Measurements from ENCODE around the gene ZSCAN25. TPM values are rescaled to one million over a fixed set of nuclear protein-coding genes. Genes with fewer than 3 reads are reported as not detected.

The ZSCAN25 gene
- polyA plus RNA-seq, 1 donor, result 14.3 TPM

- H3K36me3 ChIP-seq (ENCODE audit: control insufficient read depth, insufficient read depth, low read length), result peaks cover 67% of the 10 kb centered on the region
- no peak overlapping the region for H3K27ac ChIP-seq (ENCODE audit: low read length)
- no peak for DNase-seq
- no peak overlapping the region for H3K4me3 ChIP-seq (ENCODE audit: low read length)
- no peaks in the 10 kb centered on the region for H3K27me3 ChIP-seq (ENCODE audit: control insufficient read depth, insufficient read depth, low read length)
- no peaks in the 10 kb centered on the region for H3K9me3 ChIP-seq (ENCODE audit: control insufficient read depth, low read depth, low read length)
- H3K4me1 ChIP-seq (ENCODE audit: control insufficient read depth, insufficient read depth, low read length), result no peaks in the 10 kb centered on the region
- WGBS (ENCODE audit: insufficient coverage, low lambda C conversion rate), result no CpG with 5 or more reads among the region's 2 CpGs
Observed at GRCh38 chr7:99667179-99667578, 50.4 kb downstream of the ZSCAN25 start.

GRCh38 chr7:99668541-99668940, 51.8 kb downstream of the ZSCAN25 start:
- Histone ChIP-seq H3K9me3 (ENCODE audit: control insufficient read depth, low read depth, low read length) (no peaks in the 10 kb centered on the region), H3K4me3 (ENCODE audit: low read length) (no peak overlapping the region), H3K4me1 (ENCODE audit: control insufficient read depth, insufficient read depth, low read length) (peaks cover 7% of the 10 kb centered on the region), H3K27me3 (ENCODE audit: control insufficient read depth, insufficient read depth, low read length) (no peaks in the 10 kb centered on the region), H3K27ac (ENCODE audit: low read length) (no peak overlapping the region), H3K36me3 (ENCODE audit: control insufficient read depth, insufficient read depth, low read length) (peaks cover 66% of the 10 kb centered on the region)
- DNase-seq, result no peak
- WGBS (ENCODE audit: insufficient coverage, low lambda C conversion rate), result no CpG with 5 or more reads among the region's 8 CpGs

DNA sequence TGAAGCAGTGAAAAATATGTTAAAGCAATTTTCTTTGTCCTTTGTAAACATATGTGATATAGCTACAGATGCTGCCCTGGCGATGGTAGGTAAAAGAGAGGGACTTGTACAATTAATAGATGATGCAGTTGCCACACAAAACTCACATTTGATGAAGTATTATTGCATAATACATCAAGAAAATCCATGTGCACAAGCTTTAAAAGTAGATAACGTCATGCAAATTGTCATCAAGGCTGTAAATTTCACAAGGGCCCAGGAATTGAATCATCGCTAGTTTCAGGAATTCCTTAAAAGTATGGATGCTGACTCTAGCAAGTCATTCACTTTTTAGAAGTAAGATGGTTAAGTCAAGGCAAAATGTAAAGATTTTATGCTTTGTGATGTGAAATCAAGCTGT, 53.0 kb downstream of the ZSCAN25 start:
- Histone ChIP-seq H3K27ac (ENCODE audit: low read length) (no peak overlapping the region), H3K27me3 (ENCODE audit: control insufficient read depth, insufficient read depth, low read length) (no peaks in the 10 kb centered on the region), H3K4me1 (ENCODE audit: control insufficient read depth, insufficient read depth, low read length) (peaks cover 10% of the 10 kb centered on the region), H3K4me3 (ENCODE audit: low read length) (no peak overlapping the region), H3K36me3 (ENCODE audit: control insufficient read depth, insufficient read depth, low read length) (peaks cover 73% of the 10 kb centered on the region), H3K9me3 (ENCODE audit: control insufficient read depth, low read depth, low read length) (no peaks in the 10 kb centered on the region)
- no peak for DNase-seq
- WGBS (ENCODE audit: insufficient coverage, low lambda C conversion rate), result no CpG with 5 or more reads among the region's 3 CpGs

DNA sequence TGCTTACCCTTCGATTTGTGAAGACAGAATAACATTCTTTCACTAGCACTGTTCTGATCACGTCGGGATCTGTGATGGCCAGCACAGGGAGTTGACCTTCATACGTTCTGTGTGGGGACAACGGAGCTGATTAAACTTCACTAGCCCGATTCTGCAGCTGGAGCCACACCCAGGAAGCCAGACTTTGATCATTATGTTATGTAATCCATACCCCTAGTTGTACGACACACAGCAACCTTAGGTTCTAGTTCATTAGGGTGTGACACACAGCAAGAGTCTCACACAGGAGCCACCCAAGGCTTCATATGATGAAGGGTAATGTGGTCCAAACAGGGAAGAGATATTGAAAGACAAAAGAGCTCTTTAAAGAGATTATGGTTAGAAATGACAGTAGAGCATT, 55.8 kb downstream of the ZSCAN25 start:
- H3K9me3 ChIP-seq (ENCODE audit: control insufficient read depth, low read depth, low read length), result no peaks in the 10 kb centered on the region
- peaks cover 24% of the 10 kb centered on the region for H3K4me1 ChIP-seq (ENCODE audit: control insufficient read depth, insufficient read depth, low read length)
- peak overlapping the region; percentile 19 for H3K27ac ChIP-seq (ENCODE audit: low read length)
- H3K36me3 ChIP-seq (ENCODE audit: control insufficient read depth, insufficient read depth, low read length), result peaks cover 67% of the 10 kb centered on the region
- peak; percentile 53 to 76 for DNase-seq
- H3K4me3 ChIP-seq (ENCODE audit: low read length), result no peak overlapping the region
- WGBS (ENCODE audit: insufficient coverage, low lambda C conversion rate), result 80% methylated on average over 1 of the region's 7 CpGs
- H3K27me3 ChIP-seq (ENCODE audit: control insufficient read depth, insufficient read depth, low read length), result no peaks in the 10 kb centered on the region

- WGBS (ENCODE audit: insufficient coverage, low lambda C conversion rate), result no CpG with 5 or more reads among the region's 2 CpGs
- H3K4me3 ChIP-seq (ENCODE audit: low read length), result no peak overlapping the region
- H3K27ac ChIP-seq (ENCODE audit: low read length), result no peak overlapping the region
- H3K4me1 ChIP-seq (ENCODE audit: control insufficient read depth, insufficient read depth, low read length), result peaks cover 35% of the 10 kb centered on the region
- H3K36me3 ChIP-seq (ENCODE audit: control insufficient read depth, insufficient read depth, low read length), result peaks cover 55% of the 10 kb centered on the region
- no peaks in the 10 kb centered on the region for H3K9me3 ChIP-seq (ENCODE audit: control insufficient read depth, low read depth, low read length)
- DNase-seq, result no peak
- H3K27me3 ChIP-seq (ENCODE audit: control insufficient read depth, insufficient read depth, low read length), result no peaks in the 10 kb centered on the region
Observed at GRCh38 chr7:99674995-99675742, 58.4 kb downstream of the ZSCAN25 start.

DNA sequence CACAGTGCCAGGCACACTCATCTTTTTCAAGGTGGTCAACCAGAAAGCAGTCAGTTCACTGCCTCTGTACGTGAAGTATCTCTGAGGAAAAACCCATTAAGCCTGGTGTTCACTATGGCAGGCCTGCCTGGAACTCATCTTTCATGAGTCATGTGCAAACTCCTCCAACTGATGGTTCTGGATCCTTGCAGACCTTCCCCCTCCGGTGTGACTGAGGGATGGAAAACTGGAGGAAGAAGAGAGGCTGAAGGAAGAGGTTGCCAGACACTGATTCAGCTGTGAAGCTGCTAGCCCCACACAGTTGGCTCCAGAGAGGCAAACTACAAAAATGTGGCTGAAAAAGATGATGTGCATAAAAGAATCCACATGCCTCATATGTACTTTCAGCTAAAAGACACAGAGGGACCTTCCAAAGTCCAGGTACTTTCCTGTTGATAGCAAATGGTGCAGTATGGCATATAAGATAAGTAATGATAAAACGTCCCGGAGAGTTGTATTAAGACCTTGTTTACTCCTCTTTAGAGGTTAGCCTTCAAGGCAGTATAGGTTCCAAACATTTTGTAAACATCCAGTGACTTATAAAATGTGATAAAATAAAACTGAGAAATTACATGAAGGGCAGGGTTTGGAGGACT, 60.4 kb downstream of the ZSCAN25 start:
- no CpG with 5 or more reads among the region's 4 CpGs for WGBS (ENCODE audit: insufficient coverage, low lambda C conversion rate)
- DNase-seq, result peak in 1 of 2 donors; percentile 58
- Histone ChIP-seq H3K9me3 (ENCODE audit: control insufficient read depth, low read depth, low read length) (no peaks in the 10 kb centered on the region), H3K4me1 (ENCODE audit: control insufficient read depth, insufficient read depth, low read length) (peaks cover 37% of the 10 kb centered on the region), H3K36me3 (ENCODE audit: control insufficient read depth, insufficient read depth, low read length) (peaks cover 40% of the 10 kb centered on the region), H3K27ac (ENCODE audit: low read length) (peak overlapping the region; percentile 67), H3K27me3 (ENCODE audit: control insufficient read depth, insufficient read depth, low read length) (no peaks in the 10 kb centered on the region), H3K4me3 (ENCODE audit: low read length) (peak overlapping the region; percentile 48)

- no peaks in the 10 kb centered on the region for H3K9me3 ChIP-seq (ENCODE audit: control insufficient read depth, low read depth, low read length)
- no CpG with 5 or more reads among the region's 2 CpGs for WGBS (ENCODE audit: insufficient coverage, low lambda C conversion rate)
- peak overlapping the region; percentile 48 for H3K4me3 ChIP-seq (ENCODE audit: low read length)
- peaks cover 36% of the 10 kb centered on the region for H3K4me1 ChIP-seq (ENCODE audit: control insufficient read depth, insufficient read depth, low read length)
- H3K27ac ChIP-seq (ENCODE audit: low read length), result peak overlapping the region; percentile 67
- peak; percentile 29 to 75 for DNase-seq
- peaks cover 35% of the 10 kb centered on the region for H3K36me3 ChIP-seq (ENCODE audit: control insufficient read depth, insufficient read depth, low read length)
- H3K27me3 ChIP-seq (ENCODE audit: control insufficient read depth, insufficient read depth, low read length), result no peaks in the 10 kb centered on the region
Observed at GRCh38 chr7:99677648-99678045, 60.9 kb downstream of the ZSCAN25 start.

GRCh38 chr7:99679032-99679399, 62.3 kb downstream of the ZSCAN25 start:
- WGBS (ENCODE audit: insufficient coverage, low lambda C conversion rate), result no CpG with 5 or more reads among the region's 4 CpGs
- H3K27ac ChIP-seq (ENCODE audit: low read length), result peak overlapping the region; percentile 67

GRCh38 chr7:99679400-99680191, 62.9 kb downstream of the ZSCAN25 start, which contains the start of gene CYP3A5:
CYP3A5 (minus strand) TSS chr7:99679996; CDS start chr7:99679896, 100 bp downstream.
- Histone ChIP-seq H3K4me3 (ENCODE audit: low read length) (peak within 1 kb of the TSS; percentile 48), H3K9me3 (ENCODE audit: control insufficient read depth, low read depth, low read length) (no peaks in the 10 kb centered on the region), H3K27ac (ENCODE audit: low read length) (peak within 1 kb of the TSS; percentile 67), H3K36me3 (ENCODE audit: control insufficient read depth, insufficient read depth, low read length) (peaks cover 18% of the 10 kb centered on the region), H3K27me3 (ENCODE audit: control insufficient read depth, insufficient read depth, low read length) (no peaks in the 10 kb centered on the region), H3K4me1 (ENCODE audit: control insufficient read depth, insufficient read depth, low read length) (peaks cover 27% of the 10 kb centered on the region)
- peak; percentile 77 to 90 for DNase-seq
- no CpG with 5 or more reads among the region's 10 CpGs for WGBS (ENCODE audit: insufficient coverage, low lambda C conversion rate)

More at GRCh38 chr7:99679032-99679399, 62.3 kb downstream of the ZSCAN25 start:
- H3K27me3 ChIP-seq (ENCODE audit: control insufficient read depth, insufficient read depth, low read length), result no peaks in the 10 kb centered on the region
- peaks cover 27% of the 10 kb centered on the region for H3K4me1 ChIP-seq (ENCODE audit: control insufficient read depth, insufficient read depth, low read length)
- peaks cover 24% of the 10 kb centered on the region for H3K36me3 ChIP-seq (ENCODE audit: control insufficient read depth, insufficient read depth, low read length)
- peak; percentile 78 to 93 for DNase-seq
- peak overlapping the region; percentile 48 for H3K4me3 ChIP-seq (ENCODE audit: low read length)
- no peaks in the 10 kb centered on the region for H3K9me3 ChIP-seq (ENCODE audit: control insufficient read depth, low read depth, low read length)
